Measurements from ENCODE around the gene AGRN.
"Not testable (repeated sequence)": the region's sequence is repeated elsewhere in the genome, so short reads cannot be mapped to it uniquely, and the experiment has no call there.

The AGRN gene

GRCh38 chr1:1099506-1100183 is 79.7 kb downstream of the AGRN start:
- Histone ChIP-seq H3K27me3 (ENCODE audit: control insufficient read depth in 2 of 2, insufficient read depth in 2 of 2, low read length in 2 of 2) (no peaks in the 10 kb centered on the region), H3K9me3 (ENCODE audit: control insufficient read depth in 2 of 2, low read length in 2 of 2) (no peaks in the 10 kb centered on the region), H3K36me3 (ENCODE audit: control insufficient read depth in 2 of 2, insufficient read depth in 2 of 2, low read length in 2 of 2) (no peaks in the 10 kb centered on the region), H3K27ac (ENCODE audit: low read depth in 2 of 2, low read length in 2 of 2) (no peak overlapping the region), H3K9ac (ENCODE audit: low read depth in 1 of 2, low read length in 2 of 2) (no peak overlapping the region), H3K4me1 (ENCODE audit: control insufficient read depth in 2 of 2, insufficient read depth in 2 of 2, low read length in 2 of 2) (no peaks in the 10 kb centered on the region), H3K4me3 (ENCODE audit: low read length in 2 of 2) (no peak overlapping the region)

- Histone ChIP-seq H3K27me3 (ENCODE audit: control insufficient read depth in 2 of 2, insufficient read depth in 2 of 2, low read length in 2 of 2) (no peaks in the 10 kb centered on the region), H3K36me3 (ENCODE audit: control insufficient read depth in 2 of 2, insufficient read depth in 2 of 2, low read length in 2 of 2) (no peaks in the 10 kb centered on the region), H3K9me3 (ENCODE audit: control insufficient read depth in 2 of 2, low read length in 2 of 2) (no peaks in the 10 kb centered on the region), H3K4me3 (ENCODE audit: low read length in 2 of 2) (no peak overlapping the region), H3K27ac (ENCODE audit: low read depth in 2 of 2, low read length in 2 of 2) (no peak overlapping the region), H3K4me1 (ENCODE audit: control insufficient read depth in 2 of 2, insufficient read depth in 2 of 2, low read length in 2 of 2) (no peaks in the 10 kb centered on the region), H3K9ac (ENCODE audit: low read depth in 1 of 2, low read length in 2 of 2) (no peak overlapping the region)
These were observed 80.4 kb downstream of the AGRN start for GRCh38 chr1:1100296-1100695.

- Histone ChIP-seq H3K9ac (ENCODE audit: low read depth in 1 of 2, low read length in 2 of 2) (no peak overlapping the region), H3K4me3 (ENCODE audit: low read length in 2 of 2) (no peak overlapping the region), H3K9me3 (ENCODE audit: control insufficient read depth in 2 of 2, low read length in 2 of 2) (no peaks in the 10 kb centered on the region), H3K27me3 (ENCODE audit: control insufficient read depth in 2 of 2, insufficient read depth in 2 of 2, low read length in 2 of 2) (no peaks in the 10 kb centered on the region), H3K36me3 (ENCODE audit: control insufficient read depth in 2 of 2, insufficient read depth in 2 of 2, low read length in 2 of 2) (no peaks in the 10 kb centered on the region), H3K27ac (ENCODE audit: low read depth in 2 of 2, low read length in 2 of 2) (no peak overlapping the region), H3K4me1 (ENCODE audit: control insufficient read depth in 2 of 2, insufficient read depth in 2 of 2, low read length in 2 of 2) (no peaks in the 10 kb centered on the region)
These were observed 81.6 kb downstream of the AGRN start for GRCh38 chr1:1101503-1101902.

GRCh38 chr1:1104152-1104551 is 84.2 kb downstream of the AGRN start:
- H3K36me3 ChIP-seq (ENCODE audit: control insufficient read depth in 2 of 2, insufficient read depth in 2 of 2, low read length in 2 of 2); H3K27me3 ChIP-seq (ENCODE audit: control insufficient read depth in 2 of 2, insufficient read depth in 2 of 2, low read length in 2 of 2); H3K4me3 ChIP-seq (ENCODE audit: low read length in 2 of 2); H3K4me1 ChIP-seq (ENCODE audit: control insufficient read depth in 2 of 2, insufficient read depth in 2 of 2, low read length in 2 of 2); H3K27ac ChIP-seq (ENCODE audit: low read depth in 2 of 2, low read length in 2 of 2); H3K9me3 ChIP-seq (ENCODE audit: control insufficient read depth in 2 of 2, low read length in 2 of 2); H3K9ac ChIP-seq (ENCODE audit: low read depth in 1 of 2, low read length in 2 of 2): not testable (repeated sequence)

Measured in mucosa of rectum (tissue), 2 donors.